SJSA1 (cell line): ENCODE data around the gene NTMT1. TPM values are rescaled to one million over a fixed set of nuclear protein-coding genes. Genes with fewer than 3 reads are reported as not detected.

Experiments
- DNase-seq, 2 experiments: peaks; one replicate each; pipeline ENCODE4 v3.0.0-alpha.2; 2015 to 2020; ENCODE audit warnings: low spot score in 2 of 2, low read depth in 1 of 2
- H3K27ac ChIP-seq: fragments of 250-450 bp; sonication (Bioruptor Pico); 2 replicates; pipeline ENCODE4 v1.5.1; 2020; ENCODE audit warnings: mild to moderate bottlenecking, moderate library complexity
- H3K27me3 ChIP-seq: fragments of 250-450 bp; sonication (Bioruptor Pico); replicated peaks from 2 replicates; pipeline ENCODE4 v1.5.1; 2020; ENCODE audit warnings: mild to moderate bottlenecking, moderate library complexity
- H3K36me3 ChIP-seq: fragments of 250-450 bp; sonication (Bioruptor Pico); 2 replicates; pipeline ENCODE4 v1.5.1; 2020; ENCODE audit warnings: mild to moderate bottlenecking
- H3K4me1 ChIP-seq: fragments of 250-450 bp; sonication (Bioruptor Pico); replicated peaks from 2 replicates; pipeline ENCODE4 v1.6.1; 2021; ENCODE audit warnings: mild to moderate bottlenecking
- H3K4me3 ChIP-seq: fragments of 250-450 bp; sonication (Bioruptor Pico); 2 replicates; pipeline ENCODE4 v1.5.1; 2020; ENCODE audit warnings: mild to moderate bottlenecking
- H3K9me3 ChIP-seq: fragments of 250-450 bp; sonication (Bioruptor Pico); replicated peaks from 2 replicates; pipeline ENCODE4 v1.5.1; 2020; ENCODE audit warnings: mild to moderate bottlenecking
- total RNA-seq: library from RNA; depleted of rRNA; stranded (reverse); fragments of >200 nt; shearing (Covaris generic); gene quantifications from 2 replicates; pipeline ENCODE4 v1.2.3, GENCODE V29; 2014

The NTMT1 gene
- total RNA-seq, 1 experiment from 2014 or later, result 35.9 TPM

GRCh38 chr9:129604766-129605163 lies 21.2 kb upstream of the NTMT1 start:
- no peak overlapping the region for H3K27ac ChIP-seq
- H3K27me3 ChIP-seq, result no peaks in the 10 kb centered on the region
- H3K4me3 ChIP-seq, result no peak overlapping the region
- H3K4me1 ChIP-seq, result 0 out of 2 replicates have a peak, but pooled peaks cover 1% of the 10 kb centered on the region
- no peaks in the 10 kb centered on the region for H3K36me3 ChIP-seq
- no peaks in the 10 kb centered on the region for H3K9me3 ChIP-seq
- no peak for DNase-seq

DNA sequence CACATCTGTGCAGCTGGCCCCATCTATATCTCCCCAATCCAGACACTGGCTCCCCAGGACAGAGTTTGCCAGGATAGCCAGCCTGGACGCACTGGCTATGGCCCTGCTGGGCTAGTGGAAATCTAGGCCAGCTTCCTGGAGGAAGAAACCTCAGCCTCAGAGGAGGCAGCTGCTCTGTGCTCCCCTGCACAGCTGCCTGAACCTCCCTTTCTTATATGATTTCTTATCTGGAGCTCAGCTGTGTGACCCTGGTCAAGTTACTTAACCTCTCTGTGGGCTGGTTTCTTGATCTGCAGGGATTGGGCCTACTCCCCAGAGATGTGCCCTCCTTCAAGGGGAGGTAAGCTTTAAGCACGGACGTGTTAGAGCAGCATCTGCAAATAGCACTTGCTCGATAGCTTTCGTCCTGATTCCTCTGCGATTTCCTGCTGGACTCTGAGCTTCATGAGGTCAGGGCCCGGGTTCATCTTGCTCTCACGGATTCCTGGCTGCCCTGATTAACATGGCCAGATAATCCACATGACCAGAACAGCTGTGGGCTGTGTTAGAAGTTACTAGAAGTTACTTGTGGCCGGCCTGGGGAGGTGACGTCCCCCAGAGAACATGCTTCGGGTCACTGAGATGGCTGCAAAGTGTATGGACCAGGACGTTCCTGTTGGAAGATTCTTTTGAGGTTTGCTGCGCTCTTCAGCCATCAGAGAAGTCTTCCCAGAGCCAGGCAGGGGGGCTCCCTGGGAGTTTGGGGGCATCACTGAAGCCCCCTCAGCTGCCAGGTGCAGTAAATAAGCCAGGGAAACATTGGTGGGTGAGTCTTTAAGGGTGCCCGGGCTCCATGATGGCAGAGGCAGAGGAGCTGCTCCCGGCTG lies 19.6 kb upstream of the NTMT1 start:
- Histone ChIP-seq H3K36me3 (no peaks in the 10 kb centered on the region), H3K4me3 (no peak overlapping the region), H3K9me3 (no peaks in the 10 kb centered on the region), H3K27me3 (no peaks in the 10 kb centered on the region), H3K27ac (no peak overlapping the region), H3K4me1 (peaks cover 15% of the 10 kb centered on the region)
- DNase-seq, result no peak

GRCh38 chr9:129607027-129607387 lies 19.0 kb upstream of the NTMT1 start:
- Histone ChIP-seq H3K4me3 (no peak overlapping the region), H3K36me3 (no peaks in the 10 kb centered on the region), H3K27ac (no peak overlapping the region), H3K9me3 (no peaks in the 10 kb centered on the region), H3K4me1 (peaks cover 15% of the 10 kb centered on the region), H3K27me3 (no peaks in the 10 kb centered on the region)
- DNase-seq, result no peak

DNA sequence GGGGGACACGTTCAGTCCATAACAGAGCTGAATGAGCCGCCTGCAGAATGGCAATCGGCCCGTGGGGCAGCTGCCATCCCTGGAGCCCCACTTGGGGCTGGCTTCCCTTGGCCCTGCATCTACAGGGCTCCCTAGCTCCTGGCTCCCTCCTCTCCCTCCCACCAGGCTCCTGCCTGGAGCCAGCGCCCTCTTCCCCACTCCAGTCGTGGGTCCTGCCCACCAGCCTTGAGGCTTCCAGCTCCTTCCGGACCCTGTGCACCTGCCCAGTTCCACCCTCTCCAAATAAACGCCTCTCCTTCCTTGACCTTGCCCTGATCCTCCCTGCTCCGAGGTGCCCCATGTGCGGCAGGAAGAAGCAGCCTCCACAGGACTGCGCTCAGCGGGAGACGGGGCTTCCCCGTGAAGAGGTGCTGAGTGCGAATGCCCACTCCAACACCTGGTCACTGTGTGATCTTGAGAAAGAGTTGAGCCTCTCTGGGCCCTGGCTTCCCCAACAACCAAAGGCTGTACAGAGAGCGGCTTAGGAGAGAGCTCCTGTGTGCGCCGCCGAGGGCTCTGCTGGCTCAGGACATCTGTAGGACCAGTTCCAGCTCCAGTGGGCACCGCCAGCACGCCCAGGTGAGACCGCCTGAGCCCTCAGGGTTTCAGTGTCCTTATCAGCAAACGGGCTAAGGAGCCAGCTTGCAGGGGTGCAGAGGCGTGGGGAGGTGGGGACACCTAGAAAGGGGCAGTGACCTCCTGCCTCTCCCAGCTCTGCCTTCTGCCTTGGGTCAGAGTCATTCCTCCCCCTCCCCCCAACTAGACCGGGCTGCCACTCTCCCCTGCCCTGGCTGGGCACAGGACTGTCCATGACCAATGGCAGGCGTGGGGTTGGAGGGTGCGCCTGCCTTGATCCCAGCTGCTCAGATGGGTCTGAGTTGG lies 17.1 kb upstream of the NTMT1 start:
- no peaks in the 10 kb centered on the region for H3K27me3 ChIP-seq
- H3K9me3 ChIP-seq, result no peaks in the 10 kb centered on the region
- no peak overlapping the region for H3K4me3 ChIP-seq
- peaks cover 15% of the 10 kb centered on the region for H3K4me1 ChIP-seq
- no peaks in the 10 kb centered on the region for H3K36me3 ChIP-seq
- no peak overlapping the region for H3K27ac ChIP-seq
- DNase-seq, result no peak

GRCh38 chr9:129609486-129610212 lies 16.3 kb upstream of the NTMT1 start:
- Histone ChIP-seq H3K36me3 (no peaks in the 10 kb centered on the region), H3K4me3 (no peak overlapping the region), H3K4me1 (peaks cover 15% of the 10 kb centered on the region), H3K27ac (no peak overlapping the region), H3K9me3 (no peaks in the 10 kb centered on the region), H3K27me3 (no peaks in the 10 kb centered on the region)
- no peak for DNase-seq

DNA sequence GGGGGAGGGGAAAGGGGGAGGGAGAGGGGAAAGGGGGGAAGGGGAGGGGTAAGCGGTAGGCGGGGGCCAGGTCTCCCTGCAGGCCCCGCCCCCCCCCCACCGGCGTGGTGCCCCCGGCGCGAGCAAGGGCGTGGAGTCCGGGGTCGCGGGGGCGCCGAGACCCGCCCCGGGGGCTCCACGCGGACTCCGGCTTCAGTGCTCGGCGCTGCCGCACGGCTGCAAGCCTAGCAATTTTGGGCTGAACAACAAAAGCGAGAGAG lies 15.8 kb upstream of the NTMT1 start:
- Histone ChIP-seq H3K27ac (peak overlapping the region; percentile 49; the same call in 1 of the 2 replicates), H3K9me3 (no peaks in the 10 kb centered on the region), H3K4me1 (peaks cover 15% of the 10 kb centered on the region), H3K36me3 (no peaks in the 10 kb centered on the region), H3K27me3 (no peaks in the 10 kb centered on the region), H3K4me3 (peak overlapping the region; percentile 65)
- DNase-seq, result no peak

- peak; percentile 62 to 72 for DNase-seq
- H3K36me3 ChIP-seq, result no peaks in the 10 kb centered on the region
- peaks cover 15% of the 10 kb centered on the region for H3K4me1 ChIP-seq
- no peaks in the 10 kb centered on the region for H3K9me3 ChIP-seq
- H3K27me3 ChIP-seq, result no peaks in the 10 kb centered on the region
- H3K27ac ChIP-seq, result peak overlapping the region; percentile 49; the same call in 1 of the 2 replicates
- peak overlapping the region; percentile 65 for H3K4me3 ChIP-seq
These were observed 15.3 kb upstream of the NTMT1 start for GRCh38 chr9:129610473-129611306.

- Histone ChIP-seq H3K27ac (no peak overlapping the region), H3K36me3 (no peaks in the 10 kb centered on the region), H3K4me1 (peaks cover 15% of the 10 kb centered on the region), H3K4me3 (no peak overlapping the region), H3K9me3 (no peaks in the 10 kb centered on the region), H3K27me3 (no peaks in the 10 kb centered on the region)
- no peak for DNase-seq
These were observed 14.6 kb upstream of the NTMT1 start for GRCh38 chr9:129611307-129611800.

- no peaks in the 10 kb centered on the region for H3K36me3 ChIP-seq
- peaks cover 15% of the 10 kb centered on the region for H3K4me1 ChIP-seq
- H3K27ac ChIP-seq, result no peak overlapping the region
- H3K4me3 ChIP-seq, result no peak overlapping the region
- no peaks in the 10 kb centered on the region for H3K9me3 ChIP-seq
- H3K27me3 ChIP-seq, result no peaks in the 10 kb centered on the region
- no peak for DNase-seq
These were observed 13.8 kb upstream of the NTMT1 start for GRCh38 chr9:129612123-129612522.

GRCh38 chr9:129612815-129613519 lies 13.0 kb upstream of the NTMT1 start:
- H3K4me1 ChIP-seq, result peaks cover 19% of the 10 kb centered on the region
- H3K36me3 ChIP-seq, result no peaks in the 10 kb centered on the region
- H3K27ac ChIP-seq, result no peak overlapping the region
- H3K9me3 ChIP-seq, result no peaks in the 10 kb centered on the region
- no peaks in the 10 kb centered on the region for H3K27me3 ChIP-seq
- no peak for DNase-seq
- H3K4me3 ChIP-seq, result no peak overlapping the region

DNA sequence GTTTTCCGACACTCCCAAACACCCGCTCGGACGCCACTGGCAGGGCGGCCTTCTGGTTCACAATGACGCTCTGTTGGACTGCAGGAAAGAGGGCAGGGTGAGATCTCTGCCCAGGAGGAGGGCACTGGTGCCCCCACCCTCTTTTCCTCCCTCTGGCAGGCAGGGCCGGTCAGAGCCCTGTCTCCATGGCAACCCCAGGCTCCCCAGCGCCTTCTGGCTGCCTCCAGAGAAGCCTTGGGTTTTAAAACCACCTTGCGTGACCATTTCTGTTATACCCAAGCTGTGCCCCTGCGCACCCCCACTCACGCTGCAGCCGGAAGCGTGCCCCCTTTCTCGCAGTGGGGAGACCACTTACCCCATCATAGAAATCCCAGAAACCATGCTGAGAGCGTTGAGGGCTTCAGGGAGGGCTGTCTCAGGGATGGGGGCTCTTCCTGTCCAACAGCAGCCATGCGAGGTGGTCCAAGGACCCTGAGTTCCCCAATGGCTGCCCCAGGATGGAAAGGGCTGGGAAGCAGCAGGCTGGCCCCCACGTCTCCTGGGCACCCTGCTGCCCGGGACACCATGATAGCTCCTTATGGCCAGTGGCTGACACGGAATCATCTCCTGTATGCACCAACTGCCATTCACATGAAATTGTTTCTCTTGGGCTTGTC lies 12.3 kb upstream of the NTMT1 start:
- no peak for DNase-seq
- Histone ChIP-seq H3K4me1 (peaks cover 19% of the 10 kb centered on the region), H3K36me3 (no peaks in the 10 kb centered on the region), H3K4me3 (no peak overlapping the region), H3K27ac (no peak overlapping the region), H3K27me3 (no peaks in the 10 kb centered on the region), H3K9me3 (no peaks in the 10 kb centered on the region)

DNA sequence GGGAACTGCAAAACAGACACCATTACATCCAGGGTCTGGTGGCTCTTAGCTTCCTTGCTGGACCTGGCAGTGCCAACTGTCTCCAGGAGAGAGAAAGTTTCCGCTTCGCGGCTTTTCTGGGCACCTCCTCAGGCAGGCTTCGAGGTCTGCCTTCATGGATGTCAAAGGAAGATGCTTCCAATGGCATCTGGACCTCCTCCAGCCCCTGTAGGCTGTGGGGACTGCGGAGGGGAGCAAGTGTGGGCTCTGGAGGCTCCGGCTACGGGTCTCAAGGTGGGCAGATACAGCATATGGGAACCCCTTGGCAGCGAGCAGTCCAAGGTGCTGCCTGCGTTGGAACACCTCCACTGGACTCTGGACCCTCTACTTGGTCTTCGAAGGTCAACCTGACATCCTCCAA lies 11.0 kb upstream of the NTMT1 start:
- no peak for DNase-seq
- Histone ChIP-seq H3K4me3 (no peak overlapping the region), H3K9me3 (no peaks in the 10 kb centered on the region; the same call in 1 of the 2 replicates), H3K4me1 (peaks cover 19% of the 10 kb centered on the region), H3K27me3 (no peaks in the 10 kb centered on the region), H3K36me3 (no peaks in the 10 kb centered on the region), H3K27ac (no peak overlapping the region)
